GM23338 (cell line): ENCODE results near the gene PHTF1.

Source experiments
- CTCF ChIP-seq, 2 experiments: fragments of 200-600 bp in 1 of 2; sonication (generic) in 1 of 2; conservative IDR thresholded peaks; 2 replicates each; pipeline versions ENCODE4 v1.5.1 to v1.6.1; 2016 to 2017; ENCODE audit warnings: antibody characterized with exemption in 2 of 2, low read depth in 2 of 2, mild to moderate bottlenecking in 2 of 2, moderate library complexity in 1 of 2
- NANOG ChIP-seq: IDR thresholded peaks from 2 replicates; pipeline ENCODE4 v1.6.1; 2016; ENCODE audit warnings: antibody characterized with exemption, borderline replicate concordance

- no peak for TF ChIP-seq CTCF (conservative IDR thresholded peaks at IDR 0.05; ENCODE audit: low read depth in 2 of 2)
- TF ChIP-seq NANOG, result no peak
These were observed 26.8 kb upstream of the PHTF1 start for GRCh38 chr1:113786069-113786468.
